ENCODE data around the gene ALOX12B. TPM values are rescaled to one million over a fixed set of nuclear protein-coding genes. Genes with fewer than 3 reads are reported as not detected.

ALOX12B gene
- total RNA-seq, 2 donors from 2014 or later, result 0.95 to 1.2 TPM

- H3K27ac Mint-ChIP-seq, result no peak overlapping the region
- no peaks in the 10 kb centered on the region for H3K9me3 Mint-ChIP-seq
- TF ChIP-seq CTCF (conservative IDR thresholded peaks at IDR 0.05), result no peak
- H3K36me3 Mint-ChIP-seq (ENCODE audit: low read depth), result no peaks in the 10 kb centered on the region
- no peak overlapping the region for H3K9ac ChIP-seq (ENCODE audit: extremely low read depth, low read length, poor library complexity, severe bottlenecking)
- H3K27me3 Mint-ChIP-seq (ENCODE audit: insufficient read depth), result peaks cover 63% of the 10 kb centered on the region
- DNase-seq, result peak; percentile 82
- no peaks in the 10 kb centered on the region for H3K9me3 ChIP-seq (ENCODE audit: control insufficient read depth, low read length)
- H3K4me1 Mint-ChIP-seq, result peaks cover 29% of the 10 kb centered on the region
- H3K27ac ChIP-seq (ENCODE audit: low read depth, low read length), result no peak overlapping the region
- peaks cover 53% of the 10 kb centered on the region for H3K27me3 ChIP-seq (ENCODE audit: control insufficient read depth, insufficient read depth, low read length, poor library complexity, severe bottlenecking)
- H3K4me3 Mint-ChIP-seq, result peak overlapping the region; percentile 83
- no peaks in the 10 kb centered on the region for H3K4me1 ChIP-seq (ENCODE audit: control insufficient read depth, insufficient read depth, low read length)
- no peaks in the 10 kb centered on the region for H3K36me3 ChIP-seq (ENCODE audit: control insufficient read depth, insufficient read depth, low read length)
- WGBS, 2 experiments (ENCODE audit: insufficient coverage in 1 of 2, insufficient read length in 1 of 2), result 0 to 1% methylated on average over 26 to 29 of the region's 29 CpGs
- peak overlapping the region; percentile 91 for H3K4me3 ChIP-seq (ENCODE audit: low read length)
Observed at GRCh38 chr17:8122422-8122923, 35.0 kb upstream of the ALOX12B start.

GRCh38 chr17:8121681-8122421 lies 34.3 kb upstream of the ALOX12B start:
- peak overlapping the region; percentile 83 for H3K4me3 Mint-ChIP-seq
- H3K27me3 Mint-ChIP-seq (ENCODE audit: insufficient read depth), result peaks cover 63% of the 10 kb centered on the region
- Histone ChIP-seq H3K4me1 (ENCODE audit: control insufficient read depth, insufficient read depth, low read length) (no peaks in the 10 kb centered on the region), H3K36me3 (ENCODE audit: control insufficient read depth, insufficient read depth, low read length) (no peaks in the 10 kb centered on the region), H3K27ac (ENCODE audit: low read depth, low read length) (no peak overlapping the region), H3K27me3 (ENCODE audit: control insufficient read depth, insufficient read depth, low read length, poor library complexity, severe bottlenecking) (peaks cover 53% of the 10 kb centered on the region), H3K9me3 (ENCODE audit: control insufficient read depth, low read length) (no peaks in the 10 kb centered on the region), H3K9ac (ENCODE audit: extremely low read depth, low read length, poor library complexity, severe bottlenecking) (no peak overlapping the region), H3K4me3 (ENCODE audit: low read length) (peak overlapping the region; percentile 91)
- peaks cover 26% of the 10 kb centered on the region for H3K4me1 Mint-ChIP-seq
- TF ChIP-seq CTCF (conservative IDR thresholded peaks at IDR 0.05), result peak; percentile 79
- no peak overlapping the region for H3K27ac Mint-ChIP-seq
- peak; percentile 96 for DNase-seq
- no peaks in the 10 kb centered on the region for H3K36me3 Mint-ChIP-seq (ENCODE audit: low read depth)
- WGBS, 2 experiments (ENCODE audit: insufficient coverage in 1 of 2, insufficient read length in 1 of 2), result 0% methylated on average over 17 to 72 of the region's 76 CpGs
- H3K9me3 Mint-ChIP-seq, result no peaks in the 10 kb centered on the region

- no peaks in the 10 kb centered on the region for H3K9me3 Mint-ChIP-seq
- no peaks in the 10 kb centered on the region for H3K36me3 Mint-ChIP-seq (ENCODE audit: low read depth)
- H3K9me3 ChIP-seq (ENCODE audit: control insufficient read depth, low read length), result no peaks in the 10 kb centered on the region
- WGBS, 2 experiments (ENCODE audit: insufficient coverage in 1 of 2, insufficient read length in 1 of 2), result 0% methylated on average over 3 to 13 of the region's 25 CpGs
- H3K4me3 ChIP-seq (ENCODE audit: low read length), result peak overlapping the region; percentile 91
- no peaks in the 10 kb centered on the region for H3K36me3 ChIP-seq (ENCODE audit: control insufficient read depth, insufficient read depth, low read length)
- no peaks in the 10 kb centered on the region for H3K4me1 ChIP-seq (ENCODE audit: control insufficient read depth, insufficient read depth, low read length)
- H3K27ac ChIP-seq (ENCODE audit: low read depth, low read length), result no peak overlapping the region
- no peak overlapping the region for H3K9ac ChIP-seq (ENCODE audit: extremely low read depth, low read length, poor library complexity, severe bottlenecking)
- no peak overlapping the region for H3K27ac Mint-ChIP-seq
- H3K4me3 Mint-ChIP-seq, result peak overlapping the region; percentile 83
- peaks cover 65% of the 10 kb centered on the region for H3K27me3 Mint-ChIP-seq (ENCODE audit: insufficient read depth)
- no peak for TF ChIP-seq CTCF (conservative IDR thresholded peaks at IDR 0.05)
- peaks cover 56% of the 10 kb centered on the region for H3K27me3 ChIP-seq (ENCODE audit: control insufficient read depth, insufficient read depth, low read length, poor library complexity, severe bottlenecking)
- peaks cover 23% of the 10 kb centered on the region for H3K4me1 Mint-ChIP-seq
- no peak for DNase-seq
Observed at GRCh38 chr17:8121407-8121680, 33.8 kb upstream of the ALOX12B start.
